Panc1 (cell line): Measurements from ENCODE around the gene LMAN2L. TPM values are rescaled to one million over a fixed set of nuclear protein-coding genes. Genes with fewer than 3 reads are reported as not detected.
A peak's percentile ranks its signal among the peaks of the same experiment; 100 is the strongest.

Experiments
- ATAC-seq: fragments of 200-7000 bp; cut with Tn5 transposase; 2 replicates; pipeline ENCODE4 v1.9.1; 2020; ENCODE audit warnings: mild to moderate bottlenecking, moderate library complexity
- BruUV-seq: library from RNA; stranded (reverse); fragments of 400-500 nt; replicated peaks from 2 replicates; lab custom pipeline; 2021; lab: Mats Ljungman, UMichigan
- CTCF ChIA-PET: fragments of 300-600 bp; sonication (Branson Sonifier 250); formaldehyde crosslinking; loops from one replicate; lab custom pipeline; 2022; ENCODE audit warnings: antibody characterized with exemption; lab: Charles Lee
- POLR2A ChIA-PET: fragments of 300-600 bp; sonication (Branson Sonifier 250); formaldehyde crosslinking; loops from one replicate; lab custom pipeline; 2022; ENCODE audit warnings: antibody characterized with exemption; lab: Charles Lee
- DNase-seq: peaks from one replicate; pipeline ENCODE4 v3.0.0-alpha.2; 2010; ENCODE audit warnings: low read depth, low spot score
- H3K27ac ChIP-seq: 2 replicates; pipeline ENCODE4 v1.5.1; 2011; ENCODE audit warnings: mild to moderate bottlenecking, low read length, inconsistent platforms
- H3K27me3 ChIP-seq: fragments of 200-500 bp; sonication (Bioruptor generic); 2 replicates; pipeline ENCODE4 v1.6.0; 2014; ENCODE audit warnings: low read length, inconsistent platforms; ENCODE audit not compliant: control insufficient read depth, insufficient read depth
- H3K36me3 ChIP-seq: fragments of 200-500 bp; sonication (Bioruptor generic); 2 replicates; pipeline ENCODE4 v1.5.1; 2014; ENCODE audit warnings: inconsistent platforms, mild to moderate bottlenecking, low read length, moderate library complexity; ENCODE audit not compliant: control insufficient read depth, insufficient read depth
- H3K4me1 ChIP-seq: 2 replicates; pipeline ENCODE4 v1.5.1; 2011; ENCODE audit warnings: inconsistent platforms, mild to moderate bottlenecking, low read length, moderate library complexity; ENCODE audit not compliant: control insufficient read depth, insufficient read depth
- H3K4me3 ChIP-seq, 2 experiments: 2 replicates each; pipeline ENCODE4 v1.5.1; 2011 to 2012; ENCODE audit warnings: low read depth in 2 of 2, low read length in 2 of 2, mild to moderate bottlenecking in 2 of 2, inconsistent platforms in 1 of 2, moderate library complexity in 1 of 2
- H3K9me3 ChIP-seq: fragments of 200-500 bp; sonication (Bioruptor generic); 2 replicates; pipeline ENCODE4 v1.5.1; 2014; ENCODE audit warnings: low read depth, mild to moderate bottlenecking, inconsistent platforms, low read length, moderate library complexity; ENCODE audit not compliant: control insufficient read depth, insufficient read depth
- CTCF ChIP-seq: fragments of 450-650 bp; IDR thresholded peaks from 2 replicates; pipeline ENCODE4 v1.5.1; 2017; ENCODE audit warnings: mild to moderate bottlenecking
- POLR2AphosphoS5 ChIP-seq: IDR thresholded peaks from 2 replicates; pipeline ENCODE4 v1.6.1; 2012; ENCODE audit warnings: mild to moderate bottlenecking, low read depth, low read length, moderate library complexity
- SIN3A ChIP-seq: IDR thresholded peaks from 2 replicates; pipeline ENCODE4 v1.6.1; 2012; ENCODE audit warnings: low read depth, mild to moderate bottlenecking, low read length, moderate library complexity, borderline replicate concordance; ENCODE audit not compliant: insufficient read depth
- TCF7L2 ChIP-seq: IDR thresholded peaks from 2 replicates; pipeline ENCODE4 v1.6.1; 2011; ENCODE audit warnings: mild to moderate bottlenecking, low read depth, low read length, inconsistent platforms
- in situ Hi-C: cut with HindIII; loops from 2 replicates; pipeline ENCODE4 v1.10.0; 2016; ENCODE audit warnings: low sequenced_read_pairs, low pct_unique_long_range_greater_than_20kb
- intact Hi-C: fragments of 100-400 bp; cut with micrococcal nuclease; formaldehyde crosslinking; loops from one replicate; pipeline ENCODE4 v1.10.0; 2022; ENCODE audit not compliant: unreplicated experiment
- total RNA-seq: library from RNA; stranded (reverse); gene quantifications from one replicate; pipeline ENCODE4 v1.2.1, GENCODE V29; 2021; ENCODE audit not compliant: unreplicated experiment
- TF ChIP-seq, protein P1 (sequence below), 2 experiments: IDR thresholded peaks; 2 replicates each; pipeline ENCODE4 v1.6.1; 2011 to 2012; ENCODE audit warnings: low read depth in 2 of 2, control low read depth in 1 of 2, low read length in 1 of 2, mild to moderate bottlenecking in 1 of 2, moderate library complexity in 1 of 2; ENCODE audit not compliant: insufficient read depth in 1 of 2

Gene LMAN2L
- total RNA-seq, 1 experiment from 2014 or later = 31.5 TPM

GRCh38 chr2:96715658-96716057 is 24.2 kb downstream of the LMAN2L start:
- CTCF ChIA-PET = no interaction called here

GRCh38 chr2:96710985-96711384 is 28.9 kb downstream of the LMAN2L start:
- no peaks in the 10 kb centered on the region for H3K27me3 ChIP-seq
- ChIA-PET POLR2A (no interaction called here), CTCF (no interaction called here)
- intact Hi-C loops = no loop called here
- peaks cover 11% of the 10 kb centered on the region for H3K36me3 ChIP-seq
- no peaks in the 10 kb centered on the region for H3K4me1 ChIP-seq
- no peak overlapping the region for H3K27ac ChIP-seq
- TF ChIP-seq CTCF = no peak
- no peak for TF ChIP-seq POLR2AphosphoS5
- TF ChIP-seq SIN3A = no peak
- TF ChIP-seq TCF7L2 = no peak
- TF ChIP-seq, protein P1, sequence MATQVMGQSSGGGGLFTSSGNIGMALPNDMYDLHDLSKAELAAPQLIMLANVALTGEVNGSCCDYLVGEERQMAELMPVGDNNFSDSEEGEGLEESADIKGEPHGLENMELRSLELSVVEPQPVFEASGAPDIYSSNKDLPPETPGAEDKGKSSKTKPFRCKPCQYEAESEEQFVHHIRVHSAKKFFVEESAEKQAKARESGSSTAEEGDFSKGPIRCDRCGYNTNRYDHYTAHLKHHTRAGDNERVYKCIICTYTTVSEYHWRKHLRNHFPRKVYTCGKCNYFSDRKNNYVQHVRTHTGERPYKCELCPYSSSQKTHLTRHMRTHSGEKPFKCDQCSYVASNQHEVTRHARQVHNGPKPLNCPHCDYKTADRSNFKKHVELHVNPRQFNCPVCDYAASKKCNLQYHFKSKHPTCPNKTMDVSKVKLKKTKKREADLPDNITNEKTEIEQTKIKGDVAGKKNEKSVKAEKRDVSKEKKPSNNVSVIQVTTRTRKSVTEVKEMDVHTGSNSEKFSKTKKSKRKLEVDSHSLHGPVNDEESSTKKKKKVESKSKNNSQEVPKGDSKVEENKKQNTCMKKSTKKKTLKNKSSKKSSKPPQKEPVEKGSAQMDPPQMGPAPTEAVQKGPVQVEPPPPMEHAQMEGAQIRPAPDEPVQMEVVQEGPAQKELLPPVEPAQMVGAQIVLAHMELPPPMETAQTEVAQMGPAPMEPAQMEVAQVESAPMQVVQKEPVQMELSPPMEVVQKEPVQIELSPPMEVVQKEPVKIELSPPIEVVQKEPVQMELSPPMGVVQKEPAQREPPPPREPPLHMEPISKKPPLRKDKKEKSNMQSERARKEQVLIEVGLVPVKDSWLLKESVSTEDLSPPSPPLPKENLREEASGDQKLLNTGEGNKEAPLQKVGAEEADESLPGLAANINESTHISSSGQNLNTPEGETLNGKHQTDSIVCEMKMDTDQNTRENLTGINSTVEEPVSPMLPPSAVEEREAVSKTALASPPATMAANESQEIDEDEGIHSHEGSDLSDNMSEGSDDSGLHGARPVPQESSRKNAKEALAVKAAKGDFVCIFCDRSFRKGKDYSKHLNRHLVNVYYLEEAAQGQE (IDR thresholded peaks at IDR 0.05; ENCODE audit: insufficient read depth in 1 of 2, low read depth in 2 of 2, low read length in 1 of 2) = no peak
- DNase-seq = no peak
- H3K4me3 ChIP-seq = no peak overlapping the region
- in situ Hi-C loops = no loop called here
- ATAC-seq = no peak
- H3K9me3 ChIP-seq = no peaks in the 10 kb centered on the region
- BruUV-seq = no TSS peak

More at GRCh38 chr2:96715658-96716057, 24.2 kb downstream of the LMAN2L start:
- Histone ChIP-seq H3K36me3 (peaks cover 7% of the 10 kb centered on the region; the same call in 1 of the 2 replicates), H3K4me1 (no peaks in the 10 kb centered on the region), H3K27me3 (no peaks in the 10 kb centered on the region), H3K27ac (no peak overlapping the region), H3K4me3 (no peak overlapping the region), H3K9me3 (no peaks in the 10 kb centered on the region)
- intact Hi-C loops (no loop called here), in situ Hi-C loops (no loop called here)
- no peak for DNase-seq
- TSS peak; percentile 41 for BruUV-seq
- POLR2A ChIA-PET = no interaction called here
- ATAC-seq = no peak
- TF ChIP-seq POLR2AphosphoS5 = no peak

GRCh38 chr2:96703021-96703751 is 36.7 kb downstream of the LMAN2L start:
- intact Hi-C loops = no loop called here
- no peaks in the 10 kb centered on the region for H3K9me3 ChIP-seq
- no peak for ATAC-seq
- BruUV-seq = no TSS peak
- in situ Hi-C loops = no loop called here
- no peak for DNase-seq
- H3K27ac ChIP-seq = no peak overlapping the region
- ChIA-PET CTCF (interaction anchor here (0.6 kb wide), 1 partner anchor 13 kb away, joined by 6 read pairs; no protein-coding TSS in a partner anchor), POLR2A (no interaction called here)
- no peaks in the 10 kb centered on the region; the same call in none of the 2 replicates for H3K36me3 ChIP-seq
- TF ChIP-seq POLR2AphosphoS5 (no peak), CTCF (no peak), TCF7L2 (no peak), SIN3A (no peak)
- TF ChIP-seq, protein P1 (IDR thresholded peaks at IDR 0.05; ENCODE audit: insufficient read depth in 1 of 2, low read depth in 2 of 2, low read length in 1 of 2) = no peak
- no peak overlapping the region for H3K4me3 ChIP-seq
- H3K4me1 ChIP-seq = no peaks in the 10 kb centered on the region
- no peaks in the 10 kb centered on the region for H3K27me3 ChIP-seq
